ENCODE results near the gene UQCC5. TPM values are rescaled to one million over a fixed set of nuclear protein-coding genes. Genes with fewer than 3 reads are reported as not detected.

Gene UQCC5
- total and polyA plus RNA-seq, 2 donors (not counting 3 experiments of a cell fraction or from before 2014, with no cell fraction given) = 9.9 to 22.6 TPM

- Histone ChIP-seq H3K79me2 (ENCODE audit: control insufficient read depth, insufficient read depth, low read length) (no peaks in the 10 kb centered on the region), H3K4me2 (ENCODE audit: insufficient read depth, low read length) (no peak overlapping the region), H3K9me3 (replicated peaks; ENCODE audit: control insufficient read depth, insufficient read depth, low read length) (no peaks in the 10 kb centered on the region), H3K27me3 (ENCODE audit: control insufficient read depth in 2 of 2, insufficient read depth in 2 of 2, low read length in 2 of 2) (no peaks in the 10 kb centered on the region), H3K27ac (ENCODE audit: insufficient read depth, low read depth, low read length) (no peak overlapping the region), H3K4me3 (replicated peaks in 1 of 3; ENCODE audit: insufficient read depth in 1 of 3, low read depth in 1 of 3, low read length in 3 of 3) (no peak overlapping the region), H3K4me1 (ENCODE audit: control insufficient read depth, extremely low read depth, insufficient read depth, low read length) (peaks cover 7% of the 10 kb centered on the region), H4K20me1 (replicated peaks; ENCODE audit: control insufficient read depth, extremely low read depth, insufficient read depth, low read length) (no peaks in the 10 kb centered on the region), H3K9me1 (replicated peaks; ENCODE audit: control insufficient read depth, extremely low read depth, insufficient read depth, low read length) (no peaks in the 10 kb centered on the region), H3K36me3 (ENCODE audit: control insufficient read depth in 2 of 2, extremely low read depth in 1 of 2, insufficient read depth in 2 of 2, low read length in 2 of 2) (peaks cover 30 to 83% of the 10 kb centered on the region in 2 experiments), H3K9ac (replicated peaks; ENCODE audit: extremely low read depth, insufficient read depth, low read length) (no peak overlapping the region), H2AFZ (ENCODE audit: low read depth, low read length) (no peak overlapping the region)
- ChIA-PET CTCF (no interaction called here), POLR2A (no interaction called here)
- intact Hi-C loops (cut with micrococcal nuclease) (no loop called here), dilution Hi-C loops (cut with MboI; ENCODE audit: extremely low pct_ligation_motif_present, low sequenced_read_pairs) (no loop called here)
- no TSS peak for BruUV-seq (replicated peaks)
- DNase-seq (ENCODE audit: low read depth, low spot score) (no peak), FAIRE-seq (no peak)
- TF ChIP-seq, protein P1, sequence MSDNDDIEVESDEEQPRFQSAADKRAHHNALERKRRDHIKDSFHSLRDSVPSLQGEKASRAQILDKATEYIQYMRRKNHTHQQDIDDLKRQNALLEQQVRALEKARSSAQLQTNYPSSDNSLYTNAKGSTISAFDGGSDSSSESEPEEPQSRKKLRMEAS (IDR thresholded peaks at IDR 0.05; ENCODE audit: insufficient read depth, insufficient read length) = no peak
- no peak for TF ChIP-seq FOS (IDR thresholded peaks at IDR 0.05; ENCODE audit: borderline replicate concordance, insufficient read depth, low read length)
- TF ChIP-seq POLR2AphosphoS5 (IDR thresholded peaks at IDR 0.05; ENCODE audit: insufficient read depth, low read depth, low read length) = no peak
- no peak for TF ChIP-seq CTCF (IDR thresholded peaks at IDR 0.05; ENCODE audit: extremely low read depth in 1 of 2, insufficient read depth in 1 of 2, low read depth in 1 of 2, low read length in 2 of 2)
- no peak for TF ChIP-seq JUN (IDR thresholded peaks at IDR 0.05; ENCODE audit: borderline replicate concordance, insufficient read depth, insufficient read length, low read depth)
- no peak for TF ChIP-seq POLR2A (IDR thresholded peaks at IDR 0.05; ENCODE audit: low read depth, low read length)
- TF ChIP-seq EZH2 (IDR thresholded peaks at IDR 0.05; ENCODE audit: borderline replicate concordance, low read depth, low read length, severe bottlenecking) = no peak
- TF ChIP-seq MYC (IDR thresholded peaks at IDR 0.05; ENCODE audit: low read depth, low read length) = no peak
- no peak for TF ChIP-seq GATA2 (IDR thresholded peaks at IDR 0.05; ENCODE audit: insufficient read depth, insufficient read length, low read depth, low read length)
Observed at GRCh38 chr3:52520716-52521487, 15.5 kb upstream of the UQCC5 start.
